GM19043 (cell line): ENCODE data around the gene IDH3B.
"Not testable (repeated sequence)": the region's sequence is repeated elsewhere in the genome, so short reads cannot be mapped to it uniquely, and the experiment has no call there.

Experiments used
- ATAC-seq: cut with Tn5 transposase; IDR thresholded peaks from one replicate; pipeline ENCODE4 v1.9.1; 2021; ENCODE audit warnings: low read depth; ENCODE audit not compliant: unreplicated experiment

IDH3B gene

GRCh38 chr20:2695206-2695983, 31.4 kb upstream of the IDH3B start:
- ATAC-seq, result no peak

- no peak for ATAC-seq
Measured at GRCh38 chr20:2694519-2694918, 30.5 kb upstream of the IDH3B start.

- no peak for ATAC-seq
Measured at GRCh38 chr20:2694008-2694471, 30.0 kb upstream of the IDH3B start.

- no peak for ATAC-seq
Measured at GRCh38 chr20:2693286-2694007, 29.4 kb upstream of the IDH3B start.

GRCh38 chr20:2692886-2693285, 28.9 kb upstream of the IDH3B start:
- ATAC-seq, result no peak

GRCh38 chr20:2692036-2692885, 28.2 kb upstream of the IDH3B start, which contains the start of gene EBF4:
EBF4 (plus strand) TSS chr20:2692780; CDS start chr20:2693646, 866 bp downstream.
- no peak for ATAC-seq

- ATAC-seq, result no peak
Measured at GRCh38 chr20:2691663-2692035, 27.6 kb upstream of the IDH3B start.

- no peak for ATAC-seq
Measured at GRCh38 chr20:2691127-2691526, 27.1 kb upstream of the IDH3B start.

- ATAC-seq, result no peak
Measured at GRCh38 chr20:2690718-2691117, 26.7 kb upstream of the IDH3B start.

- no peak for ATAC-seq
Measured at GRCh38 chr20:2690213-2690612, 26.2 kb upstream of the IDH3B start.

- ATAC-seq, result no peak
Measured at GRCh38 chr20:2688041-2688591, 24.1 kb upstream of the IDH3B start.

GRCh38 chr20:2687514-2687913, 23.5 kb upstream of the IDH3B start:
- no peak for ATAC-seq

- not testable (repeated sequence) for ATAC-seq
Measured at GRCh38 chr20:2684817-2685216, 20.8 kb upstream of the IDH3B start.

GRCh38 chr20:2682040-2682439, 18.0 kb upstream of the IDH3B start:
- not testable (repeated sequence) for ATAC-seq

GRCh38 chr20:2680046-2680445, 16.0 kb upstream of the IDH3B start:
- ATAC-seq, result no peak

- no peak for ATAC-seq
Measured at GRCh38 chr20:2673453-2673852, 9.4 kb upstream of the IDH3B start.

GRCh38 chr20:2672446-2672845, 8.4 kb upstream of the IDH3B start:
- ATAC-seq, result no peak

- no peak for ATAC-seq
Measured at GRCh38 chr20:2671977-2672376, 8.0 kb upstream of the IDH3B start.

- no peak for ATAC-seq
Measured at GRCh38 chr20:2663364-2663886, 591 bp downstream of the IDH3B start.

- no peak for ATAC-seq
Measured at GRCh38 chr20:2659547-2659946, 4.5 kb downstream of the IDH3B start.
